PC-3 (cell line): ENCODE measurements around the gene MUC6.

Experiments
- EZH2 ChIP-seq: fragments of 300-600 bp; sonication (generic); IDR thresholded peaks from one replicate; pipeline ENCODE4 v1.6.1; 2017; ENCODE audit warnings: antibody characterized with exemption, mild to moderate bottlenecking, low read length; ENCODE audit not compliant: unreplicated experiment
- EZH2phosphoT487 ChIP-seq: fragments of 300-600 bp; sonication (generic); IDR thresholded peaks from 2 replicates; pipeline ENCODE4 v1.6.1; 2018; ENCODE audit warnings: mild to moderate bottlenecking, antibody characterized with exemption, low read length, borderline replicate concordance
- TF ChIP-seq, protein P1 (sequence below): fragments of 300-600 bp; sonication (generic); conservative IDR thresholded peaks from 2 replicates; pipeline ENCODE4 v1.5.1; 2017; ENCODE audit warnings: antibody characterized with exemption, low read depth, mild to moderate bottlenecking, low read length

- TF ChIP-seq, protein P1, sequence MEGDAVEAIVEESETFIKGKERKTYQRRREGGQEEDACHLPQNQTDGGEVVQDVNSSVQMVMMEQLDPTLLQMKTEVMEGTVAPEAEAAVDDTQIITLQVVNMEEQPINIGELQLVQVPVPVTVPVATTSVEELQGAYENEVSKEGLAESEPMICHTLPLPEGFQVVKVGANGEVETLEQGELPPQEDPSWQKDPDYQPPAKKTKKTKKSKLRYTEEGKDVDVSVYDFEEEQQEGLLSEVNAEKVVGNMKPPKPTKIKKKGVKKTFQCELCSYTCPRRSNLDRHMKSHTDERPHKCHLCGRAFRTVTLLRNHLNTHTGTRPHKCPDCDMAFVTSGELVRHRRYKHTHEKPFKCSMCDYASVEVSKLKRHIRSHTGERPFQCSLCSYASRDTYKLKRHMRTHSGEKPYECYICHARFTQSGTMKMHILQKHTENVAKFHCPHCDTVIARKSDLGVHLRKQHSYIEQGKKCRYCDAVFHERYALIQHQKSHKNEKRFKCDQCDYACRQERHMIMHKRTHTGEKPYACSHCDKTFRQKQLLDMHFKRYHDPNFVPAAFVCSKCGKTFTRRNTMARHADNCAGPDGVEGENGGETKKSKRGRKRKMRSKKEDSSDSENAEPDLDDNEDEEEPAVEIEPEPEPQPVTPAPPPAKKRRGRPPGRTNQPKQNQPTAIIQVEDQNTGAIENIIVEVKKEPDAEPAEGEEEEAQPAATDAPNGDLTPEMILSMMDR = no peak
- no peak for TF ChIP-seq EZH2
- no peak for TF ChIP-seq EZH2phosphoT487
These were observed 27.7 kb downstream of the MUC6 start for GRCh38 chr11:1008803-1009145.
